GM18519 (cell line): ENCODE data around the gene CYFIP1.

Experiments used
- ATAC-seq: cut with Tn5 transposase; IDR thresholded peaks from one replicate; pipeline ENCODE4 v1.9.1; 2021; ENCODE audit warnings: mild to moderate bottlenecking, moderate library complexity; ENCODE audit not compliant: unreplicated experiment, low FRiP score

The CYFIP1 gene

DNA sequence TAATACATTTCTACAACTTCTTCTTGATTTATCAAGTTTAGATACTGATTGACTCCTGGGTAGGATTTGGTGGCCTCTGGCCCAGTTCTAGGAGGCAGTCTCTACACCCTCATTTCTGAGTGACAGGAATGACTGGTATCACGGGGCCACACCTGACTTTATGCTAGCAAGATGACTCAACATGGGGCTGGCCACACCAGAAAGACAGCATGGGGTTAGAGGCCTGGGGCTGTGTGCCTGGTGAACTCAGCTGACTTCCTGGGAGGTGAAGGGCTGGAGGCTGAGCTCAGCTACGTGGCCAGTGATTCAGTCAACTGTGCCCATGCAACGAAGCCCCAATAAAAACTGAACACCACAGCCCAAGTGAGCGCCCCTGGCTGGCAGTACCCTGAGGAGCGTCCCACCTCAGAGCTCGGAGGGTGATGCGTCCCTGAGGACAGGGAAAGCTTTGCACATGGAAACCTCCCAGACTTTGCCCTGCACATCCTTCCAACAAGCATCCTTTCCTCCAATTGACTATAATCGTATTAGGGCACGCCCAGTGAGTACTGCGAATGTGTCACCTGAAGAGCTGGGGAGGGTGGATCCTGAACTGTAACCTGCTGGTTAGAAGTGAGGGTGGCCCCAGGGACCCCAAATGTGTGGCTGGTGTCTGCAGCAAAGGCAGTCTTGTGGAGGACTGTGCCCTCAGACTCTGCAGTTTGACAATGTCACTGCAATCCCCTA is 84.5 kb downstream of the CYFIP1 start:
- peak; percentile 67 for ATAC-seq

DNA sequence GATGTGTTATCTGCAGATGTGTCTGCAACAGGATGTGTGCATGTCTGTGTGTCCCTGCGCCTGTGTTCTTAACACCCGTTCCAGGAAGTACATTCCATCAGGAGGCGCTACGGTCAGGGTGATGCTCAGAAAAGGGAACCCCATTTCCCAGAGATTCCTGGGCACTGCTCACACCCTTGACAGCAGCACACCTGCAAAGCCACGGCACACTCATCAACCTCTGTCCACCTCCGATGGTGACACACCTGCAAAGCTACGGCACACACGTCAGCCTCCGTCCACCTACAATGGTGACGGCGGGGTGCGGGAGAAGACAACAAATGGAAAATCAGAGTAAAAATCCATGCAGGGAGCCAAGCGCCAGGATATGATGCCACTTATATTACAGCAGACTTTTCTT is 86.3 kb downstream of the CYFIP1 start:
- no peak for ATAC-seq

DNA sequence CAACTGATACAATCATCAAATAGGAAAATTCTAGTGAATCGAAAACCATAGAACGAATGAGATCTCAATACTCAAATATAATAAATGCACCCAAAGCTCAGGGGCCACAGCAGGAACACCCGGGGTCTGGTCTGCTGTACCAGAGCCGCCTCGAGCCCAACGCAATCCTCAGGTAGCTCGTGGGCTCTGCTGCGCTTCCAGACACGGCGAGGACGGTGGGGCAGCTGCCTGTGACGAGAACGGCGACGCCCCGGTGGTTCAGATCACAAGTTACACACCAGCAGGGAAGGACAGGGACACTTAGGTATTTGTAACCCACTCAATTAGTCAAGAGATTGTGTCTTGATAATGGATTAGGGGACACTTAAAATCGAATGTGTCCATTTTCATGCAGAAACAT is 87.1 kb downstream of the CYFIP1 start:
- no peak for ATAC-seq

DNA sequence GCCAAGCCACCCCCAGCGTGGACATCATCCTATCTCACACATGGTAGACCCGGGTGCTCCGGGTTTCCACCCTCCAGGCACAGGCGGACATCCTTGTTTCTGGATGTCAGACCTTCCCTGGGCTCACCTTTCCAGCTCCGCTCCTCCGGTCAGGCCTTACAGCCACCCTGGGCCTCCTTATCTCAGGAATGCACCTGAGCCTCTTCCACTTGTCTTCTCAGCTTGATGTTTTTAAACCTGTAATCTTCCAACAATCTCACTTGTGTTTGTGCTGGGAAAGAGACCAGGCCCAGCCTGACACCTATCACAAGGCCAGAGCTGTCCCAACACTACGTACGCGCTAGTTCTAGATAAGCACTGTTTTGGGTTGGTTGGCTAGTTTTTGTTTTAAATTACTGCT is 87.8 kb downstream of the CYFIP1 start:
- ATAC-seq, result no peak

DNA sequence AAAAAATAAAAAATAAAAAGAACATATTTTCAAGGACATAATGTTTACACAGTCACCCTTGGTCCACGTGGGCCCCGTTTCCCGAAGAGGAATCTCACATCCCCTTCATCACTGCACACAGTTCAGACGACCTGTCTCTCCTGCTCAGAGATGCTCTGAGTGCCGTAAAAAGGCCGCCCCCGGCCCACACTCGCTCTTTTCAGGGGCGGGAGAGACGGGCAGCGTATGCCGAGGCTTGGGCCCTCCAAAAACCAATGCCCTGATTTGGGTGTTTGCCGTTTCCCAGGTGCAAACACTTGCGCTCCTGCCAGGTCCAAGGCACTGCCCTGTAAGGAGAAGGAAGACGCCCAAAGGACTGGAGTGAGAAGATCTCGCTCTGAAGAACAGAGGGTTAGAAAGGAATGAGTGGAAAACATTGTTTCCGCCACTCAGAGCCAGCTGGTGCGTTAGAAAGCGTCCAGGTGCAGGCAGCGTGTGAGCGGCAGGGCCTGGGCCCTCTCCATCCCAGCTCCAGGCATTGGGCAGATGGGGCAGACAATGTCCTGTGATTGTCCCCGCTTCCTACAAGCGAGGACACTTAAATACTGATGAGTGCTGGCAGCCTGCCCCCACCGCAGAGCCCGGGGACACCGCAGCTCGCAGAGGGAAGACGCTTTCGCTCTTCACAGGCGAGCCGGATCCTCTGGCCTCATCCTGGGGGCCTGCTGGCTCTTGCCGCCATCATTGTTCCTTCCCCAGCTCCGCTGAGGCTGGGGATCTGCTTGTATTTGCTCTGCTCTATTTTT is 88.5 kb downstream of the CYFIP1 start:
- no peak for ATAC-seq

DNA sequence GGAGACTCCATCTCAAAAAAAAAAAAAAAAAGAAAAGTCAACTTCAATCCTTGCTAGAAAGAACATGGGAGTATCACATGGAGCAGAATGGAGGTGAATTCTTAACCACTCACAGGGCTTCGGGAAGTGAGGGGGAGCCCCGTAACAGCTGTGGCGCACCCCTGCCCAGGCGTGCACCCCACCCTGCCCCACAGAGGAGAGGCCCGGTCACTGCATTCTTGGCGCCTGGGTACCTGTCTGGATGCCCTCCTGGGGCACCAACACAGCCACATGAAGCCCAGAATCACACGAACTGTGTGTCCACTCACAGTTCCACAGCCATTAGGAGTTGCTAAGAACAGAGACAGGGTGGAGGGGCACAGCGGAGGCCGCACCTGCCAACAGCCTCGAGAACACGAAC is 89.9 kb downstream of the CYFIP1 start:
- ATAC-seq, result no peak

DNA sequence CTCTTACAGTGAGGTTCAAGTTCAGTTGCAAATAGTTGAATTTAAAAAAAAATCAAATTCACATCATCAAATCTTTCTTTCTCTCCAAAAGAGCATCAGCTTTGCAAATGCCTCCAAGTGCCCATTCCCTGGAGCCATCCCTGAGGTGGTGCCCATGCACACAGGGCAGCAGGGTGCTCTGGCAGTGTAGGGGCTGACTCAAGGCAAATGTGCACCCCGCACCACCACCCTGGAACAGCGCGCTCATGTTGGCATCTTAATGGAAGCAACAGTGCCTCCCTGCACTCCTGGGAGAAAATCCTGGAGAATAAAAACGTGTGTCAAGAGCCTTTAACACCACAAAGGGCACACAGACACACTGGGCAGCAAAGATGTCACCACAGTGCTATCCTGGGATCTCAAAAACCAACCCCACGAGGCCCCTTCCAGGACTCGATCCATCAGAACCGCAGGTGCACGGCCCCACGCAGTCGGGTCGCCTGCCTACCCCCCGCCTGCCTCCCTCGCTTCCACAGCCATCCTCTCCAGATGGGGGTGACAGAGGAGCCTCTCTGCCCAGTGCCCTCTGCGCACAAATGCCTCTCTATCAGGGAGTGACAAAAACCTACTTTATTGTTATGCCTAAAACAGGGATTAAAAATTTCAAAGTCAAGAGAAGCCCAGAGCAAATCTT is 90.9 kb downstream of the CYFIP1 start:
- no peak for ATAC-seq

DNA sequence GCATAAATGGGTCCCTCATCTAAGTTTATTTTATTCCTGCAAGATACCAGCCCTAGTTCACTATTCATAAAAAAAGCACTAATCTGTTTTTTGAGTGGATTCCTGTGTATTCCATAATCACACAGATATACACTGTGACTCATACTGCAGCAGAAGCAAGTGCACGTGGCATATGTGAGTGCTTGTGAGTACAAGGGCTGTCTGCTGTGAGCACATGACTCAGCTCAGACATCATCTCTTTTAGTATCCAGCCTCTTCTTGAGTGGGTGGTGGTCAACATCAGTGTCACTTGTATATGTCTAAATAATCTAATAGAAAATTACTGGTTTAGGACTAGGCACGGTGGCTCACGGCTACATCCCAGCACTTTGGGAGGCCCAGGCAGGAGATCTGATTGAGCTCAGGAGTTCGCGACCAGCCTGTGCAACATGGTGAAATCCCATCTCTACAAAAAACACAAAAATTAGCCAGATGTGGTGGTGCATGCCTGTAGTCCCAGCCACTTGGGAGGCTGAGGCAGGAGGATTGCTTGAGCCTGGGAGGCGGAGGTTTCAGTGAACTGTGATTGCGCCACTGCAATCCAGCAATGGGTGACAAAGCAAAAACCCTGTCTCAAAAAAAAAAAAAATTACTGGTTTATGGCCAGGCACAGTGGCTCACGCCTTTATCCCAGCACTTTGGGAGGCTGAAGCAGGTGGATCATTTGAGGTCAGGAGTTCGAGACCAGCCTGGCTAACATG is 91.9 kb downstream of the CYFIP1 start:
- ATAC-seq, result no peak

DNA sequence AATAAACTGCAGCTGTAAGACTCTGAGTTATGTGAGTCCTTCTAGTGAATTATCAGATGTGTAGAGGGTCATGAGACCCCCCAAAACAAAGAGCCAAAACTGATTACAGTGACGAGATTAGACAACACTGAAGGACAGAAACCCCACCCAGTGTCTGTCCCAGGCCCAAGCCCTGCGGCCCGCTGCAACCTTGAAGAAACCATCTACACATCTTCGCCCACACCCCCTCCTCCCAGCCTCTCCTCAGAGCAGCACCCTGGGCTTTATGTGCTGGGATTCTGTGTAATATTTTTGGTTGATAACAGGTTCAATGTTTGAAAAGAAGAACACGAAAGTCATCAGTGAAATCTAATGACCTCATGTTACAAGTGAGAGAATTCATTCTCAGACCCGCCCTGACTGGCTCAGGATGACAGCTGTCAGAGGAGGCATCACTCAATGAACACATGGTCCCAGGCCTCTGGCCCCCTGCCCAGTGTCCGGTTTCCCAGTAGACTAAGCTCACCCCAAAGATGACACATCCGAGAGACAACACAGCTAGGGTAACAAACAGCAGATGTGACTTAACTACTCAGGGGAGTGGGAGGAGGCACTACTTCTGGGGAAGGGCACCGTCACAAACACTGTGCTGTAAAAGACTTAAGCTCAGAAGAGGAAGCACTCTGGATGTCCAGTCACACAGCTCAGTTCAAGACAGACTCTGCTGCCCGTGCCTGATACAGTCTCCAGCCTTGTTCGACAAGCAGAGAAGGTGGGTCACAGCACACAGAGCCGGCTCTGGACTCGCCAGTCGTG is 92.8 kb downstream of the CYFIP1 start:
- no peak for ATAC-seq

DNA sequence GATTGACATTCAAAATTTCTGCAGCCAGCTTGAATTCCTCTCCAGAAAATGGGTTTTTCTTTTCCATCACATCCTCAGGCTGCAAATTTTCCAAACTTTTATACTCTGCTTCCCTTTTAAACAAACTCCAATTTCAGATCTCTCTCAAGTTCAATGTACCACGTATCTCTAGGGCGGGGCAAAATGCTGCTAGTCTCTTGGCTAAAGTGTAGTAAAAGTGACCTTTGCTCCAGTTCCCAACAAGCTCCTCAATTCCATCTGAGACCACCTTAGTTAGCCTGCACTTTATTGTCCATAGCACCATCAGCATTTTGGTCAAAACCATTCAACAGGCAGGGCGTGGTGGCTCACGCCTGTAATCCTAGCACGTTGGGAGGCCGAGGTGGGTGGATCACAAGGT is 95.0 kb downstream of the CYFIP1 start:
- no peak for ATAC-seq

DNA sequence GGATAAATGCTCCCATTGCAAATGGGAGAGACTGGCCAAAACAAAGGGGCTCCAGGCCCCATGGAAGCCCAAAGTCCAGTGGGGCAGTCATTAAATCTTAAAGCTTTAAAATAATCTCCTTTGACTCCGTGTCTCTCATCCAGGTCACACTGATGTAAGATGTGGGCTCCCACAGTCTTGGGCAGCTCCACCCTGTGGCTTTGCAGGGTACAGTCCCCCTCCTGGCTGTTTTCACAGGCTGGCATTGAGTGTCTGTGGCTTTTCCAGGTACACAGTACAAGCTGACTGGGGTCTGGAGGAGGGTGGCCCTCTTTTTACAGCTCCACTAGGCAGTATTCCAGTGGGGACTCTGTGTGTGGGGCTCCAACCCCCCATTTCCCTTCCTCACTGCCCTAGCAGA is 95.8 kb downstream of the CYFIP1 start:
- ATAC-seq, result no peak

DNA sequence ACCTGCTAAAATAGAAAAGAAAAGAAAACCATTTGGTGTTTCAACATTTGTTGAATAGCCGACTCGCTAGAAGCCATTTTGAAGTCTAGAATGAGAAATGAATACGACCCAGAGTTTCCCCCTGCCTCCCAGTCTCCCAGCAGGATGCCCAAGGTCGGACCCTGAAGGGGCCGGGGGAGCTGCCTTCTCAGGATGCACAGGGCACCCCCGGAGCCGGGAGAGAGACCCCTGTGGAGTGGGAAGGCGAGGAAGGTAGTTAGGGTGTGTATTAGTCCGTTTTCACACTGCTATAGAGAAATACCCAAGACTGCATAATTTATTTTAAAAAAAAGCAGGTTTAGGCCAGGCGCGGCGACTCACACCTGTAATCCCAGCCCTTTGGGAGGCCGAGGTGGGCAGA is 97.0 kb downstream of the CYFIP1 start:
- ATAC-seq, result no peak

DNA sequence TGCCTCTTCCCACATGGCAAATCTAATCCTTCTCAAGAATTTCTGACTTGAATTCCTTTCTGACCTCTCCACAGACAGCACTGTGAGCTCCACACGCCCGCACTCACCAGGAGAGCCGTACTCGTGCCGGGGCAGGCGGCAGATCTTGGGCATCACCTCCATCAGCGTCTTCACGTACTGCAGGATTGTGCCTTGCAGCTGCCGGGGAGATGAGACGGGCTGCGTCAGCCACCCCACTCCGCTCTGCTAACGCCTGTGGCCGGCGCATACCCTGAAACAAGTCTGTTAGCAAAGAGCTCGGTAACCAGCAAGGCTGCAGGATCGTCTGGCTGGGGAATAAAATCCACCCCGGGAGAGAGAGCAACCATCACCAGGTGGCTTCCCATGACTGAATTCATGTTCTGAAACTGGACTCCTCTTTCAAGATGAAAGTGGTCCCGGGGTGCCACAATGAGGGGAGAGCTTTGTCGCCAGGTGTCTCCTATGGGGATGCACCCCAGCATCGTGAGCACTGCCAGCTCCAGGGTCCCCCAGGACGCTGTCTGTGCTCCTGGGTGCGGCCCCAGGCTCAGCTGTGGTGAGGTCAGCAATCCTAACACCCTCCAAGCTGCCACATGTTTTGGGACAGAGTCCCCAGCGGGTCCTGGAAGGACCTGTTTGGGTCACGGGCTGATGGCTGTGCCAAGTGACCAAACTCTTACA is 98.3 kb downstream of the CYFIP1 start:
- ATAC-seq, result no peak

DNA sequence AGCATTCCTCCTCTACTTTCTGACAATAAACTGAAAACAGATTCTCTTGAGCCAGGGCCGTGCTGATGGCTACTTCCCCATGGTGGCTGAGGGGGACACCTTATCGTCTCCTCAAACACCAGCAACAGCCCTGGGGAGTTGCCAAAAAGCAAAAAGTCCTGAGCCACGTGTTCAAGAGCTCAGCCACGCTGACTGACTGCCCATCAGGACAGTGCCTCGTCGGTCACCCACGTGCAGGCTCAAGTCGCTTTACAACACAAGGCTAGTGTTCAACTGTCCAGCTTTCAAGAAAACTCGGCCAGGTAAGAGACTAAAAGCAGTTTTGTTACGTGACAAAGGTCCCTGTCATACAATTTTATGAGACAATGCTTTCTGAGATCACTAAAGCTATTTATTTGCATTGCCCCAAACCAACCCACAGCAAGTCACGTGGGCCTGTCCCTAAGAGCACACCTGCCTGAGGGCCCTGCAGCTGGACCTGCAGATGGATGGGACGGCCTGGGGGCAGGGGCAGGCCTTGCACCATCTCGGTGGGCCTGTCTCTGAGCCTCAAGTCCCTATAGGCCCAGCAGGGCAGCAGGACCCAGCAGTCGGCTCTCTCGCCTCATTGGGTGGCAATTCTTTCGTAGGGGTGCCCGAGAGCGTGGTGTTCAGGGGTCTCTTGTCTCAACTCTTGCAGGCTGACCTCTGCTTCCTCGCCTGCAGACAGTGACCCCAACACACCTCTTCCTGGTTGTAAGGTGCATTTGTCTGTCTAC is 99.0 kb downstream of the CYFIP1 start:
- ATAC-seq, result no peak

DNA sequence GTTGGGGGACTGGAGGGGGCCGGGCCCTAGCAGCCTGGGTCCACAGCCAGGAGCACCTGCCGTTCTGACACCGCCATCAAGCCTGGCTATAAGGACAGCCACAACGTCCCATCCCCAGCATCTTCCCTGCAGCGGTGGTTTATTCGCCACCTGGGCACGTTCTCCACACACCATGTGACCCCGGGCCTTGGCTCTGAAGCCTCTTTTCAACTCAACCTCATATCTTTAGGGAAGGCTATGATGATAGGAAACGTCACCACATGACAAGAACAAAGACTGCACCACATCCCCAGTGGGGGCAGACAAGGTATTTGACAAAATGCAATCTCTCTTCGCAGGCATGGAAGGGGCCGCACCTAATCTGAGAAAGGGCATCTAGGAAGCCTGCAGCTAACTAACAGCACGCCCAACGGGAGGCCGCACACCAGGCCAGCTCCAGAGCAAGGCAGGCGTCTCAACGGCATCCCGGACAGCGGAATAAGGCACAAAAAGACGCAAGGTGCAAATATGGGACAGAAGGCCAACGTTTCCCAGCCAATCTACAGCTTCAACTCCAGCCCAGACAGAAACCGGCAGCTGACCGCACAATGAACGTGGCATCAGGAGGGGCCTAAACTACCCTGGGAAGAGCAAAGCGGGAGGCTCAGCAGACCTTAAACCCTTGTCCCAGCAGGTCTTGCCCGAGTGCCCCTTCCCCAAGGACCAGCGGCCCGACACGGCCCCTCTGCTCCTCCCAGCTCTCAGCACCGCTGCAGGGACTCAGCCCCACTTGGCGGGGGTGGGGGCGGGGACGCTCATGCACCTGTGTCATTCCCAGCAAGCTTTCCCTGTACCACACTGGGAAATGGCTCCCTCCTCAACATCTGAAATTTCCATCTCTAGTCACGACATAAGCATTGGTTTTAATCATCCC is 99.8 kb downstream of the CYFIP1 start:
- ATAC-seq, result no peak

DNA sequence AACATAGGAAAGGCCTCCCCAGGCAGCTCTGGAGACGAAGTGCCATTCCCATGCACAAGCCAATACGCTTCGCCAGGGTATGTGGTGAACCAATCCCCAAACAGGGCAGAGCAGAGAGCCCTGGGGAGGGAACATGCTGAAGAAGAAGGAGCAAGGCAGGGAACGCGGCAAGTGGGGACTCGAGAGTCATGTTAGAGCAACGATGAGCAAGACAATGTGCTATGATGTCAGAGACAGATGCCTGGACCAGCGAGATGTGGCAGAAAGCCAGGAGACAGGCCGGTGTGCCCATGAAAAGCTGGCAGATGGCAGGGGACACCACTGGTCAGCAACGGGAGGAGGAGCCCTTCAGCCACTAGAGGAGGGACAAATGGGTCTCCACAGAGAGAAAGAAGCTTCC is 102.1 kb downstream of the CYFIP1 start:
- no peak for ATAC-seq

DNA sequence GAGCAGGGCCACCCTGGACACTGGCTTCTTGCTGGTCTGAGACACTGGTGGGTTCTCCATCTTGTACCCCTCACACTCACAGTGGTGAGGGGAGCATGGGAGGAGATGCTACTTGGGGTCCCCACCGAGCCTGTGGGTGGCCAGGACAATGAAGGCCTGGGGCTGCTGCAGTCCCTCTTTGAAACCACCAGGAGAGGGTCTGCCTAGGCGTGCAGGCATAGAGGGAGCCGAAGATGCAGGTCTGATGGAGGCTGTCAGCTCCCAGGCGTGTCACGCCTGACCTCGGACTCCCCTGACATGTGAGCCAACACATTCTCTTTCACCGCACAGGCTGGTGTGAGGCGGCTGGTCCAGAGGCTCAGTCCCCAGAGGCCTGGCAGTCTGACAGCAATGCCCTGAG is 102.6 kb downstream of the CYFIP1 start:
- no peak for ATAC-seq

DNA sequence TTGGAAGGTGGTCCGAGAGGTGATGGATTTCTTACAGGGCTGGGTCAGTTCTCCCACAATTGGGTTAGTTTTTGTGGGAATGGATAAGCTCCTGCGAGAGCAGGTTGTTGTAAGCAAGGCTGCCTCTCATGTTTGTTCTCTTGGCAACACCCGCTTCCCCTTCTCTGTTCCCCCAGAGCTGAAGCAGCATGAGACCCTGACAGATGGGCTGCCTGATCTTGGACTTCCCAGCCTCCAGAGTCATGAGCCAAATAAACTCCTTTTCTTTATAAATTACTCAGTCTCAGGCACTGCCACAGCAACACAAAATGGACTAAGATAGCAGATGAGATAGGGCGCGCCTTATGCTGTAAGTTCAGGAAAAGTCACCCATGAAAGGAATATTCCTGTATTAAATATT is 103.1 kb downstream of the CYFIP1 start:
- no peak for ATAC-seq
